ENCODE results near the gene SMYD5.
"Not testable (repeated sequence)": the region's sequence is repeated elsewhere in the genome, so short reads cannot be mapped to it uniquely, and the experiment has no call there.

Gene SMYD5

DNA sequence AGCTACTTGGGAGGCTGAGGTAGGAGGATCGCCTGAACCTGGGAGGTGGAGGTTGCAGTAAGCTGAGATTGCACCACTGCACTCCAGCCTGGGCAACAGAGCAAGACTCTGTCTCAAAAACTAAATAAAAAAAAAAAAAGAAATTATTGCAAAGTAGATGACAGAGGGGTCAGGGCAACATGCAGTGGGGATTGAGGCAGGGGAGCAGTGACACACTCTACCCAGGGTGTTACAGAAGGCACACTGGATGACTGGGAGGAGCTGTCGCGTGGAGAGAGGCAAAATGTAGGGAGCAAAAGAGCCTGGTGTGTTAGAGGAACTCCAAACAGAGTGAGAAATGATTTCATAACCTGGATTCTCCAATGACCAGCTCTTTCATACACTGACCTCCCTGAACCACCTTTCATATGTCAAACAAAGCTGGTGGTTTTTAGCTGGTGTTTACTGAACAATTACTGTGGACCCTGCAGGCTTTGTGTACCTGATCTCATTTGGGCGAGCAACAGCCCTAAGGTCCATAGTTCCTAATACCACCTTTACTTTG lies 48.1 kb downstream of the SMYD5 start:
- no peak for FAIRE-seq

DNA sequence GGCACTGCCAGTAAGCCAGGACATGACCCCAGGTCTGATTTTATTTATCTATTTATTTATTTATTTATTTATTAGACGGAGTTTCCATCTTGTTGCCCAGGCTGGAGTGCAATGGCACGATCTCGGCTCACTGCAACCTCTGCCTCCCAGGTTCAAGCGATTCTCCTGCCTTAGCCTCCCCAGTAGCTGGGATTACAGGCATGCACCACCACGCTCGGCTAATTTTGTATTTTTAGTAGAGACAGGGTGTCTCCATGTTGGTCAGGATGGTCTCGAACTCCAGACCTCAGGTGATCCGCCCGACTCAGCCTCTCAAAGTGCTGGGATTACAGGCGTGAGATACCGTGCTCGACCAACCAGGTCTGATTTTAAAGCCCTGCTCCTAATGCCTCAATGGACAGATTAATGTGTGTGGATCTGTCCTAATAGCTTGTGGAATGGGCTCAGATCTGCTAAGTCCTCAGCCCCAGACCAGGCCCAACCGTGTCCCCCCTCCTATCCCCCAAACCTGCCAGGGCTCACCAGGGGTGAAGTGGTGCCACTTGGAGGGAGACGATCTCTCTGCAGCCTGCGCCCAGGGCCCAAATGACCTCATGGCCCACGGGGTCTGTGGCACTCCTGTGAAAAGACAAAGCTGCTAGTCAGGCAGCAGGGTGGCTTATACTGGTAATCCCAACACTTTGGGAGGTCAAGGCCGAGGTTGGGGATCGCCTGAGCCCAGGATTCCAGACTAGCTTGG lies 48.8 kb downstream of the SMYD5 start:
- FAIRE-seq, result not testable (repeated sequence)

DNA sequence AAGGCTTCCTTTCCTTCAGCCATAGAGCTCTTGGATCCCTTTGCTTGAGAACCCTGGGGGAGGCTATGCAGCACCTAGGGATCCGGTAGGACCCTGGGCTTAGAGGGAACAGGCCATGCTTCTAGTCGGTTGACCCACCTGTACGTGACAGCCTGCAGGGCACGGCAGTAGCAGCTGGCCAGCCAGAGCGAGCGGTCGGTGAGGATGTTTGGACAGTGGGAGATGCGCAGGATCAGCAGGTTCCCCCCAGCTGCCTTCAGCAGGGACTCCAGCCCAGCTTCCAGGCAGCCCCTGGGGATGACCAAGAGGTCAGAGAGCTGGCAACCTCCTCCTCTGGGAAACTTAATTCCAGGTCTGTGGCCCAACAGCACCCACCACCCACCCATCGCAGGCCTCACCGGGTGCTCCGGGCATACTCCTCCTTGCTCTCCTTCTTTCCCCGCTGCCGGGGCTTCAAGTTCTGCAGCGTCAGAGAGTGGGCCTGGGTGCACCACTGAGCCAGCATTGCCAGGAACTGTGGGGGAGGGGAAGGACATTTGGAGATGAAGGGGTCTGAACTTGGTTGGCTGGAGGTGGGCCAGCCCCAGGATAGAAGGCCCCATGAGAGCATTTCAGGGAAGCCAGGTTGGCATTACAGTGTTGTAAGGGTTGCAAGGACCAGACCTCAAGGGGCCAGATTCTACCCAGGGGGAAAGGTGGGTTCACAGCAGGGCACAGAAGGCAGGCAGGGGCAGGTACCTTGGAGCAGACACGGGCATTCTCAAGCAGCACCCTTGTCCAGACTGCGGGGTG lies 49.7 kb downstream of the SMYD5 start:
- FAIRE-seq, result no peak

DNA sequence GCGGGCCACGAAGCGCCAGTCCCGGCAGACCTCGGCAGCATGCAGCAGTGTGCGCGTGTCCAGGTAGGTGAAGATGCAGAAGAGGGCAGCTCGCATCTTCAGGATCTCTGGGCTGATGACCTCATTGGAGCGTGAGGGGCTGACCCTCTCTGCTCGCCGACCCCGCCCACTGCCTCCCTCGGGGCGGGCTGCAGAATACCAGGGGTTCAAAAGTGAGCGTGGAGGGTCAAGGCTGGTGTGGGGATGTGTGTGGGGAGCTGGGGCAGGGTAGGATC lies 50.2 kb downstream of the SMYD5 start:
- FAIRE-seq, result no peak

DNA sequence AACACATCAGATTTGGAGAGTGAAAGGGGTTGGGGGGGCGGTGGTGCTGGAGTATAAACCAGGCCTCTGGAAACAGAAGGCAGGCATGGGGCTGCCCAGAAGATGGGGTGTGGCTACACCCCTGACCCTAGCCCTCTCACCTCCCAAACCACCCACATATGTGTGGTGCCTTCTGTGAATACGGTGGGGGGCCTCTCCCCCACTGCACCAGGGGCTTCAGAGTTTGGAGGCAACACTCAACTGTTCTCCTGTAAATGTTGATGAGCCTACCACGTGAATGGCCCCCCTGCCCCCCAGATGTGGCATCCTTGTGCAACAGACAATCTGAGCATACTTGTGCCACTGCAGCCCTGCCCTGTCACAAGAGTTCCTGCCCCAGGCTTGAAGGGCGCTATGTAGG lies 50.7 kb downstream of the SMYD5 start:
- no peak for FAIRE-seq

DNA sequence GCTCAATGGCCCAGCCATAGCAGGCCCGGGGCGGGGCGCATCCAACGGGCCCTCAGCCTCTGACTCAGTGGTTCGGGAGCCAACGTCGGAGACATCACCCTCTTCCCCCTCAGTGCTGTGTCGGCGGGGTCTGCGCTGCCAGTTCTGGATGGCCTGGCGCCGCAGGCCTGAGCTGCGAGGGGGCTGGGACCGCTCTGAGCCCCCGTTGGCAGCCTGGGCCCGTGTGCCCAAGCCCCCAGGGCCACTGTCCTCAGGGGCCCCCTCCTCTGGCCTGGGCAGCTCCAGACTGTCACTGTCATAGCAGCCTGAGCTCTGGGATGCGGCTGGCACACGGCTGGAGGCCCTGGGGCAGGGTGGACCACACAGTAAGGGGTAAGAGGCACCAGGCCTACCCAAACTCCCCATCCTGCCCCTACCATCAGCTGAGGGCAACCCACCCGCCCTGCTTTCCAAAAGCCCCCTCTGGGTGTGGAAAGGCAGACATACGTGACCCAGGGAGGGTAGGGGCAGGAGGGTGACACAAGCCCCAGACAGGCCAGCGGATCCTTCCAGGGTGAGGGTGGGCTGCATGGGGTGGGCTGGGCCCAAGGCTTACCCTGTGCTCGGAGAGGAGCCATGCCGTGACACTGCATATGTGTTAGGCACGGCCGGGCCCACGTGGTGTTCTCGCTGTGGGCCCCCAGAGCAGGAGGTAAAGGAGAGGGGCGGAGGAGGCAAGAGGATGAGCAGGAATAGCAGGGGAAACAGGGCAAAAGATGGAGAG lies 51.4 kb downstream of the SMYD5 start:
- no peak for FAIRE-seq

DNA sequence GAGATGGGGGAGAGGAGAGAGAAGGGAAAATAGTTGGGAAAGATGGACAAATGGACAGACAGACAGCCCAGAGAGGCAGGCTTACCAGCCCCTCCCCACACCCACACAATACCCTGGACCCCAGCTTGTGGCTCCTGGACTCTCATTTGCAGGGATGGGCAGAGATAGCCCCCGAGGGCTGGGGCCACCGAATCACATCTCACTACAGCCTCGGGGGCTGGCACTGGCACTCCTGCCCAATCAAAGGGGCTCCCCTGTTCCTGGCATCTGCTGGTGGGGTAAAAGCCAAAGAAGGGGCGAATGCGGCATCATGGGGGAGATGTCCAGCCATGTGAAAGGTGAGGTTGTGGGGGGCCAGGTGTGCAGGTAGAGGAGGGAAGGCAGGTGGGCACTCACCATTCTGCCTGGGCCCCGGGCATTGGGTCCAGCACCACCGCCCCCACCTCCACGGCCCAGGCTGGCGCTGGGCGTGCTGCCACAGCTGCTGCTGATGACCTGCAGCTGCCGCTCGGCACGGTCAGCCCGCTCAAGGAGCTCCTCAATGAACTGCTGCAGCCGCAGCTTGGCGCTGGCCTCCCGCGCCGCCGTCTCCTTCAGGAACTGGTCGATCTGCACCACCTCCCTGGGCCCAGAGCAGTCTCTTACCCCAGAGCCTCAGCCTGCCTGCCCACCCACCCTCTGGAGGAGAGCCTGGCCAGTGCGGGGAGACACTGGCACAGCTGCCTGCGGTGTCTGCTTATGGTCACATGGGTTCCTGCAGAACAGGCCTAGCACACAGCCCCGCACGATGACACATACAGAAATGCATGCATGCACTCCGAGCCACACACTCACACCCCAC lies 52.2 kb downstream of the SMYD5 start:
- no peak for FAIRE-seq

DNA sequence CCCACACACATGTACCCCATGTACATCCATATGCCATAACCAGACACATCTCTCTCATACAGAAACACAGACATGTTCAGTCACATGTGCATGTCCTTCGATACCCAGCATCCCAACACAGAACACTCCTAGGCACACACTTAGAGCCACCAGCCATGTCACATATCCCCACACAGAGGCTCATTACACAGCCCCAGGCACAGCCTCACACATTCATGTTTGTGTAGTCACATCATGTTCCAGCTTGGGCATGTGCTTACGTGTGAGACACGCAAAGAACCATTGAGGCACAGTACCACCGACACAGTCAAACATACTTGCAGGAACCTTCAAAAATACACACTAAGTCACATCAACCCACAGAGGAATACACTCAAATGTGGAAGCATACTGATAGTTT lies 53.0 kb downstream of the SMYD5 start:
- FAIRE-seq, result no peak

DNA sequence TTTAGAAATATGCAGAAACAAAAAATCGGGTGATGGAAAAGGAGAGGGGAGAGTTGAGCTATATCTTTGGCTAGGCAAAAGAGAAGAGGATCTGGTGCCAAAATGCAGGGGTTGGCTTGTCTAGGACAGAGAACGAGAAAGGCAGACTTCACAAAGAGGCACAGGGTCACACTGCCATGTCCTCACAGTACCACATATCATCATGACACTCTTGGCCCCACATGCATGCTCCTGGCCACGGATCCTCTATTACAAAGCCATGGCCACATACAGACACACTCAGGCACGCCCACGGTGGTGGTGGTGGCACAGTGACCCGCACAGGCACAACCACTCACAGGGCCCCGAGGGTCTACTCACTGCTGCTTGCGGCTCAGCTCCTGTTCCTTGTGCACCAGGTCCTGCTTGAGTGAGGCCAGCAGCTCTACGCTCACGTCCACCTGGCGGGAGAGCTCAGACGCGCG lies 54.4 kb downstream of the SMYD5 start:
- FAIRE-seq, result no peak

DNA sequence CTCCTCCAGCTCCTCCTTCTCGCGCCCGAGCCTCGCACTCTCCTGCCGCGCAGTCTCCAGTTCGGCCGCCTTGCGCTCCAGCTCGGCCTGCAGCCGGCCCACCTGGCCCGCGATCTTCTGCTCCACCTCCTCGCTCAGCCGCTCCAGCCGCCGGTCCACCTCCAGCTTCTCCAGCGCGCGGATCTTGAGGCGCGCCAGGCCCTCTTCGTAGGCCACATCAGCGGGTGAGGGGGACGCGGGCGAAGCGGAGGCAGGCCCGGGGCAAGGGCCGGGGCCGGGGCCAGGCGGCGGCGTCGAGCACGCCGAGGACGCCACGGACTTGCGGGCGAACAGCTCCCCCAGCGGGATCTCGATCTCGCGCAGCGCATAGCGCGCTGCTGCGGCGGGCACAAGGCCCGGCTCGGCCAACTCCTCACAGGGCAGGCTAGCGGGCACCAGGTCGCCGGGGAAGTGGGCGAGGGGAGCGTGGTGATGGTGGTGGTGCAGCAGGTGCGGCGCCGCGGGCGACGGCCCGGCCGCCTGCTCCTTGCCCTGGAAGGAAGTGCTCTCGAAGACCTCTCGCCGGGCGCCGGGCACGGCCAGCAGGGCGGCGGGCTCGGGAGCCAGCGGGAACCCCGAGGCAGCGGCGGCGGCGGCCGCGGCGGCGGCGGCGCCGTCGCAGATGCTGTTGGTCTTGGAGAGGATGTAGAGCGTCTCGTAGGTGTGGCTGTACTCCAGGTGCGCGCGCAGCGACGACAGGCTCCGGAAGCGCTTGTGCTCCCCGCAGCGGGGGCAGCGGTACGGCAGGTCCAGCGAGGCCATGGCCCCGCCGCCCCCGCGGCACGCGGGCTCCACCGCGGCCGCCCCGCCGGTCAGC lies 55.0 kb downstream of the SMYD5 start:
- FAIRE-seq, result no peak

DNA sequence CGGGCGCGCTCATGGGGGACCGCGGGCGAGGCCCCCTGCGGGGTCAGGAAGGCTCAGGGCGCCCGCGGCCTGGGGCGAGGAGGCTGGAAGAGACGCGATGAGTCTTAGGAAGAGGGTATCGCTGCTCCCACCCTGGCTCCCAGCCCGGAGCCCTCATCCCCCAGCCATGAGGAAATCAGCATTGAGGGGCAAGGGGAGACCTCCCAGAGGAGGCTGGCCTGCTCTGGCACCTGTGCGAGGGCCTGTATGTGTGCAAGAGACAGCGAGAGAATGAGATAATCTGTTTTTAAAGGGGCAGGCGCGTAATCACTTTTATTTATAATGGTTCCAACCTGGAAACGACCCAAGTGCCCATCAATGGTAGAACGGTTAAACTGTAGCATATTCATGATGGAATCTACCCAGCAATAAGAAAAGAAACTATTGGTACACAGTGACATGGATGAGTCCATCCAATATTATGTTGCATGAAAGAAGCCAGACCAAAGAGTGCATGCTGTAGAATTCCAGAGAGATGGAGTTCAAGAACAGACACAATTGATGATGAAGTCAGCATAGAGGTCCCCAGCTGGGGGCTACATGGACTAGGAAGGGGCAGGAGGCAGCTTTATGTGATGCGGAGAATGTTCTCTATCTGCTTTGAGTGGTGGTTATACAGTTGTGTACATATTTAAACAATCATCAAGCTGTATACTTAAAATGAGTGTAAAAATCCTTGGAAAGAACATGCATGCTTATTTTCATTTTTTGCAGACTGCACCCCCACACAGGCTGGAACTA lies 55.8 kb downstream of the SMYD5 start:
- no peak for FAIRE-seq

DNA sequence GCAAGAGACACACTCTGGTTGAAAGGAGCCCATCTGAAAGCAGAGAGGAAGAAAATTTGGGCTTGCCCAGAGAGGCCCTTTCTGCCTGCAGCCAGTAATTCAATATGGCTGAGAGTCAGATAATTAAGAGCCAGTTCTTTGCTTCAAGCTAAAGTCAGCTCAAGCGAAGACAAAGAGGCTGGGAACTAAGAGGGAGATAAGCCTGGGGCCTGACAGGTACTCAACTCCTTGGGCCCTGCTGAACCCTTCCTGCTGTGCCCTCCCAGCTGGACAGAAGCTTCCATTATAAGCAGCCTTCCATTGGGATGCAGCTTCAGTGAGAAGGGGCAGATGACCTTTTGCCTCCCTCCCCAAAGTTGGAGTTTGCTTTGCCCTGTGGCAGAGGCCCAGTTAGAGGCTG lies 58.2 kb downstream of the SMYD5 start:
- FAIRE-seq, result no peak
